ENCODE data around the gene CASTOR2.
"Not testable (repeated sequence)": the region's sequence is repeated elsewhere in the genome, so short reads cannot be mapped to it uniquely, and the experiment has no call there.

CASTOR2 gene

GRCh38 chr7:74963704-74964510 is 598 bp upstream of the CASTOR2 start:
- H3K4me3 ChIP-seq (ENCODE audit: insufficient read length, low read depth); H3K4me1 ChIP-seq (ENCODE audit: insufficient read depth, insufficient read length); H3K36me3 ChIP-seq (ENCODE audit: insufficient read depth, insufficient read length, low read length); DNase-seq (ENCODE audit: low read depth, low spot score); H3K27me3 ChIP-seq (ENCODE audit: insufficient read depth, insufficient read length); H3K9ac ChIP-seq (ENCODE audit: insufficient read length, low read depth); H3K9me3 ChIP-seq (ENCODE audit: insufficient read depth, low read length): not testable (repeated sequence)

GRCh38 chr7:74966208-74966854 is 1.8 kb downstream of the CASTOR2 start:
- DNase-seq (ENCODE audit: low read depth, low spot score); H3K36me3 ChIP-seq (ENCODE audit: insufficient read depth, insufficient read length, low read length); H3K4me1 ChIP-seq (ENCODE audit: insufficient read depth, insufficient read length); H3K27me3 ChIP-seq (ENCODE audit: insufficient read depth, insufficient read length); H3K9me3 ChIP-seq (ENCODE audit: insufficient read depth, low read length); H3K4me3 ChIP-seq (ENCODE audit: insufficient read length, low read depth); H3K9ac ChIP-seq (ENCODE audit: insufficient read length, low read depth): not testable (repeated sequence)

GRCh38 chr7:74966909-74967308 is 2.4 kb downstream of the CASTOR2 start:
- not testable (repeated sequence) for H3K4me3 ChIP-seq (ENCODE audit: insufficient read length, low read depth); H3K9ac ChIP-seq (ENCODE audit: insufficient read length, low read depth); H3K36me3 ChIP-seq (ENCODE audit: insufficient read depth, insufficient read length, low read length); H3K27me3 ChIP-seq (ENCODE audit: insufficient read depth, insufficient read length); H3K9me3 ChIP-seq (ENCODE audit: insufficient read depth, low read length); H3K4me1 ChIP-seq (ENCODE audit: insufficient read depth, insufficient read length); DNase-seq (ENCODE audit: low read depth, low spot score)

GRCh38 chr7:74971431-74971830 is 6.9 kb downstream of the CASTOR2 start:
- not testable (repeated sequence) for DNase-seq (ENCODE audit: low read depth, low spot score); H3K36me3 ChIP-seq (ENCODE audit: insufficient read depth, insufficient read length, low read length); H3K4me3 ChIP-seq (ENCODE audit: insufficient read length, low read depth); H3K27me3 ChIP-seq (ENCODE audit: insufficient read depth, insufficient read length); H3K4me1 ChIP-seq (ENCODE audit: insufficient read depth, insufficient read length); H3K9me3 ChIP-seq (ENCODE audit: insufficient read depth, low read length); H3K9ac ChIP-seq (ENCODE audit: insufficient read length, low read depth)

- DNase-seq (ENCODE audit: low read depth, low spot score); H3K9ac ChIP-seq (ENCODE audit: insufficient read length, low read depth); H3K9me3 ChIP-seq (ENCODE audit: insufficient read depth, low read length); H3K27me3 ChIP-seq (ENCODE audit: insufficient read depth, insufficient read length); H3K36me3 ChIP-seq (ENCODE audit: insufficient read depth, insufficient read length, low read length); H3K4me3 ChIP-seq (ENCODE audit: insufficient read length, low read depth); H3K4me1 ChIP-seq (ENCODE audit: insufficient read depth, insufficient read length): not testable (repeated sequence)
Measured at GRCh38 chr7:74972377-74972776, 7.9 kb downstream of the CASTOR2 start.

- H3K27me3 ChIP-seq (ENCODE audit: insufficient read depth, insufficient read length); H3K36me3 ChIP-seq (ENCODE audit: insufficient read depth, insufficient read length, low read length); H3K9me3 ChIP-seq (ENCODE audit: insufficient read depth, low read length); H3K4me3 ChIP-seq (ENCODE audit: insufficient read length, low read depth); H3K9ac ChIP-seq (ENCODE audit: insufficient read length, low read depth); H3K4me1 ChIP-seq (ENCODE audit: insufficient read depth, insufficient read length); DNase-seq (ENCODE audit: low read depth, low spot score): not testable (repeated sequence)
Measured at GRCh38 chr7:74975959-74976358, 11.5 kb downstream of the CASTOR2 start.

GRCh38 chr7:74977523-74977922 is 13.0 kb downstream of the CASTOR2 start:
- not testable (repeated sequence) for H3K27me3 ChIP-seq (ENCODE audit: insufficient read depth, insufficient read length); H3K4me1 ChIP-seq (ENCODE audit: insufficient read depth, insufficient read length); H3K9ac ChIP-seq (ENCODE audit: insufficient read length, low read depth); H3K36me3 ChIP-seq (ENCODE audit: insufficient read depth, insufficient read length, low read length); DNase-seq (ENCODE audit: low read depth, low spot score); H3K4me3 ChIP-seq (ENCODE audit: insufficient read length, low read depth); H3K9me3 ChIP-seq (ENCODE audit: insufficient read depth, low read length)

- H3K27me3 ChIP-seq (ENCODE audit: insufficient read depth, insufficient read length); DNase-seq (ENCODE audit: low read depth, low spot score); H3K9ac ChIP-seq (ENCODE audit: insufficient read length, low read depth); H3K4me3 ChIP-seq (ENCODE audit: insufficient read length, low read depth); H3K9me3 ChIP-seq (ENCODE audit: insufficient read depth, low read length); H3K4me1 ChIP-seq (ENCODE audit: insufficient read depth, insufficient read length); H3K36me3 ChIP-seq (ENCODE audit: insufficient read depth, insufficient read length, low read length): not testable (repeated sequence)
Measured at GRCh38 chr7:74988436-74988835, 23.9 kb downstream of the CASTOR2 start.

GRCh38 chr7:74993121-74993520 is 28.6 kb downstream of the CASTOR2 start:
- DNase-seq (ENCODE audit: low read depth, low spot score) = no peak
- no peak overlapping the region for H3K9ac ChIP-seq (ENCODE audit: insufficient read length, low read depth)
- no peaks in the 10 kb centered on the region for H3K27me3 ChIP-seq (ENCODE audit: insufficient read depth, insufficient read length)
- no peak for TF ChIP-seq ZNF274 (IDR thresholded peaks at IDR 0.05; ENCODE audit: low read depth, low read length)
- TF ChIP-seq YY1 (IDR thresholded peaks at IDR 0.05; ENCODE audit: insufficient read depth, insufficient read length) = no peak
- no peak for TF ChIP-seq SUZ12 (IDR thresholded peaks at IDR 0.05; ENCODE audit: extremely low read depth, insufficient read depth, insufficient read length)
- H3K9me3 ChIP-seq (ENCODE audit: insufficient read depth, low read length) = no peaks in the 10 kb centered on the region
- H3K4me3 ChIP-seq (ENCODE audit: insufficient read length, low read depth) = no peak overlapping the region
- no peaks in the 10 kb centered on the region for H3K36me3 ChIP-seq (ENCODE audit: insufficient read depth, insufficient read length, low read length)
- H3K4me1 ChIP-seq (ENCODE audit: insufficient read depth, insufficient read length) = peaks cover 8% of the 10 kb centered on the region

GRCh38 chr7:74994869-74995543 is 30.5 kb downstream of the CASTOR2 start:
- H3K36me3 ChIP-seq (ENCODE audit: insufficient read depth, insufficient read length, low read length); DNase-seq (ENCODE audit: low read depth, low spot score); H3K4me3 ChIP-seq (ENCODE audit: insufficient read length, low read depth); H3K9ac ChIP-seq (ENCODE audit: insufficient read length, low read depth); H3K9me3 ChIP-seq (ENCODE audit: insufficient read depth, low read length); H3K4me1 ChIP-seq (ENCODE audit: insufficient read depth, insufficient read length); H3K27me3 ChIP-seq (ENCODE audit: insufficient read depth, insufficient read length): not testable (repeated sequence)

GRCh38 chr7:74996361-74996760 is 31.9 kb downstream of the CASTOR2 start:
- H3K9ac ChIP-seq (ENCODE audit: insufficient read length, low read depth); H3K4me1 ChIP-seq (ENCODE audit: insufficient read depth, insufficient read length); H3K27me3 ChIP-seq (ENCODE audit: insufficient read depth, insufficient read length); H3K36me3 ChIP-seq (ENCODE audit: insufficient read depth, insufficient read length, low read length); DNase-seq (ENCODE audit: low read depth, low spot score); H3K9me3 ChIP-seq (ENCODE audit: insufficient read depth, low read length); H3K4me3 ChIP-seq (ENCODE audit: insufficient read length, low read depth): not testable (repeated sequence)

Data from NT2/D1 (cell line).